ENCODE data around the gene LRIG2.

DNA sequence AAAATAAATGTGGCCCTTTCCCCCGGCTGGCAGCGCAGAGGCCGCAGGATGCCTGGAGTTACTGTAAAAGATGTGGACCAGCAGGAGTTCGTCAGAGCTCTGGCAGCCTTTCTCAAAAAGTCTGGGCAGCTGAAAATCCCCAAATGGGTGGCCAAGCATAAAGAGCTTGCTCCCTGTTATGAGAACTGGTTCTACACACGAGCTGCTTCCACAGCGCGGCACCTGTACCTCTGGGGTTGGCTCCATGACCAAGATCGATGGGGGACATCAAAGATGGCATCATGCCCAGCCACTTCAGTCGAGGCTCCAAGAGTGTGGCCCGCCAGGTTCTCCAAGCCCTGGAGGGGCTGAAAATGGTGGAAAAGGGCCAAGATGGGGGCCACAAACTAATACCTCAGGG, 95.9 kb downstream of the LRIG2 start:
- no peak for TF ChIP-seq POLR2A (IDR thresholded peaks at IDR 0.05)
- TF ChIP-seq, protein P1, sequence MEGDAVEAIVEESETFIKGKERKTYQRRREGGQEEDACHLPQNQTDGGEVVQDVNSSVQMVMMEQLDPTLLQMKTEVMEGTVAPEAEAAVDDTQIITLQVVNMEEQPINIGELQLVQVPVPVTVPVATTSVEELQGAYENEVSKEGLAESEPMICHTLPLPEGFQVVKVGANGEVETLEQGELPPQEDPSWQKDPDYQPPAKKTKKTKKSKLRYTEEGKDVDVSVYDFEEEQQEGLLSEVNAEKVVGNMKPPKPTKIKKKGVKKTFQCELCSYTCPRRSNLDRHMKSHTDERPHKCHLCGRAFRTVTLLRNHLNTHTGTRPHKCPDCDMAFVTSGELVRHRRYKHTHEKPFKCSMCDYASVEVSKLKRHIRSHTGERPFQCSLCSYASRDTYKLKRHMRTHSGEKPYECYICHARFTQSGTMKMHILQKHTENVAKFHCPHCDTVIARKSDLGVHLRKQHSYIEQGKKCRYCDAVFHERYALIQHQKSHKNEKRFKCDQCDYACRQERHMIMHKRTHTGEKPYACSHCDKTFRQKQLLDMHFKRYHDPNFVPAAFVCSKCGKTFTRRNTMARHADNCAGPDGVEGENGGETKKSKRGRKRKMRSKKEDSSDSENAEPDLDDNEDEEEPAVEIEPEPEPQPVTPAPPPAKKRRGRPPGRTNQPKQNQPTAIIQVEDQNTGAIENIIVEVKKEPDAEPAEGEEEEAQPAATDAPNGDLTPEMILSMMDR (IDR thresholded peaks at IDR 0.05) = no peak

Data from heart left ventricle (tissue), 13 donors.